CD4-positive, alpha-beta T cell (primary cell): ENCODE measurements around the gene RABGGTA. TPM values are rescaled to one million over a fixed set of nuclear protein-coding genes. Genes with fewer than 3 reads are reported as not detected.

Experiments used
- ATAC-seq: fragments of 200-7000 bp; cut with Tn5 transposase; one replicate; pipeline ENCODE4 v1.10.0; 2022; ENCODE audit warnings: mild to moderate bottlenecking; ENCODE audit not compliant: poor library complexity
- CTCF ChIA-PET: fragments of 350-600 bp; sonication (Branson Sonifier 250); formaldehyde crosslinking; loops from one replicate; lab custom pipeline; 2021; ENCODE audit warnings: antibody characterized with exemption, inconsistent platforms; lab: Charles Lee
- POLR2A ChIA-PET: fragments of 350-600 bp; sonication (Branson Sonifier 250); formaldehyde crosslinking; loops from one replicate; lab custom pipeline; 2021; ENCODE audit warnings: antibody characterized with exemption, inconsistent platforms; lab: Charles Lee
- DNase-seq, 14 experiments: peaks; one replicate each; pipeline ENCODE4 v3.0.0-alpha.2; 2013 to 2020; ENCODE audit warnings: mixed read lengths in 2 of 14
- H3K27ac ChIP-seq, 2 donors: one replicate each; pipeline versions ENCODE4 v1.5.1 to v1.7.0; 2013; ENCODE audit warnings: low read length in 2 of 2, low read depth in 1 of 2, mild to moderate bottlenecking in 1 of 2
- H3K27me3 ChIP-seq, 2 experiments: 1 replicate in 1 of 2; 2 replicates in 1 of 2; pipeline versions ENCODE4 v1.6.1 to v1.7.0; 2013; ENCODE audit warnings: low read length in 2 of 2, control low read depth in 1 of 2, mild to moderate bottlenecking in 1 of 2, moderate library complexity in 1 of 2; ENCODE audit not compliant: insufficient read depth in 2 of 2, control insufficient read depth in 1 of 2
- H3K36me3 ChIP-seq: one replicate; pipeline ENCODE4 v1.6.1; 2013; ENCODE audit warnings: low read length, control low read depth; ENCODE audit not compliant: insufficient read depth
- H3K4me1 ChIP-seq: one replicate; pipeline ENCODE4 v1.6.1; 2013; ENCODE audit warnings: low read length, control low read depth; ENCODE audit not compliant: insufficient read depth
- H3K4me3 ChIP-seq: one replicate; pipeline ENCODE4 v1.5.1; 2013; ENCODE audit warnings: mild to moderate bottlenecking, low read length, moderate library complexity
- H3K9me3 ChIP-seq, 2 experiments: 1 replicate in 1 of 2; 2 replicates in 1 of 2; pipeline versions ENCODE4 v1.6.1 to v1.7.0; 2013; ENCODE audit warnings: low read length in 2 of 2, mild to moderate bottlenecking in 2 of 2, control low read depth in 1 of 2, moderate library complexity in 1 of 2; ENCODE audit not compliant: control insufficient read depth in 1 of 2, insufficient read depth in 1 of 2
- H3K27ac Mint-ChIP-seq: one replicate; pipeline ENCODE4 v1.8.0; 2020; ENCODE audit warnings: mixed read lengths
- H3K27me3 Mint-ChIP-seq: one replicate; pipeline ENCODE4 v1.8.0; 2021; ENCODE audit warnings: mixed read lengths
- H3K36me3 Mint-ChIP-seq: one replicate; pipeline ENCODE4 v1.8.0; 2021; ENCODE audit warnings: low read depth, mixed read lengths
- H3K4me1 Mint-ChIP-seq: one replicate; pipeline ENCODE4 v1.8.0; 2021; ENCODE audit warnings: low read depth, mixed read lengths
- H3K4me3 Mint-ChIP-seq: one replicate; pipeline ENCODE4 v1.8.0; 2020; ENCODE audit warnings: mild to moderate bottlenecking, mixed read lengths
- H3K9me3 Mint-ChIP-seq: one replicate; pipeline ENCODE4 v1.8.0; 2020; ENCODE audit warnings: mixed read lengths
- CTCF ChIP-seq: fragments of 200-600 bp; IDR thresholded peaks from one replicate; pipeline ENCODE4 v1.8.0; 2022; ENCODE audit warnings: antibody characterized with exemption, mild to moderate bottlenecking
- intact Hi-C, 2 experiments: fragments of 100-400 bp; cut with DNase I in 1 of 2; cut with micrococcal nuclease in 1 of 2; formaldehyde crosslinking; loops; one replicate each; pipeline versions ENCODE4 v1.15.1 to v1.9.0; 2023 to 2025; cut with DNase I, micrococcal nuclease
- total RNA-seq, 174 experiments: library from RNA in 2 of 174; stranded (reverse) in 2 of 174; gene quantifications; one replicate each; pipeline ENCODE4 v1.2.3 and lab custom pipeline; 2021 to 2026

The RABGGTA gene
- total RNA-seq, 2 experiments from 2014 or later, result 52.3 to 55.2 TPM

- TF ChIP-seq CTCF, result no peak
- CTCF ChIA-PET, result interaction anchor here (0.7 to 1.5 kb wide), 3 partner anchors 11 to 123 kb away, joined by 3 to 6 read pairs (median 3); partner anchors contain the start of gene TINF2
- ATAC-seq, result peak; percentile 25
- POLR2A ChIA-PET, result interaction anchor here (0.8 to 2.6 kb wide), 5 partner anchors 11 to 96 kb away, joined by 4 to 40 read pairs (median 5); partner anchors contain the start of genes CHMP4A, MDP1, PSME1 and TINF2
- Histone ChIP-seq H3K27ac (peak overlapping the region; percentile 81 to 95), H3K4me1 (peaks cover 29% of the 10 kb centered on the region), H3K4me3 (peak overlapping the region; percentile 98), H3K36me3 (peaks cover 42% of the 10 kb centered on the region), H3K9me3 (no peaks in the 10 kb centered on the region), H3K27me3 (no peaks in the 10 kb centered on the region)
- peak overlapping the region; percentile 93 for H3K27ac Mint-ChIP-seq
- no peaks in the 10 kb centered on the region for H3K9me3 Mint-ChIP-seq
- H3K27me3 Mint-ChIP-seq, result no peaks in the 10 kb centered on the region
- H3K4me3 Mint-ChIP-seq, result peak overlapping the region; percentile 96
- peaks cover 72% of the 10 kb centered on the region for H3K36me3 Mint-ChIP-seq
- peak in 6 of 14 experiments; percentile 10 to 56 (median 38) for DNase-seq
- intact Hi-C loops, result loop anchor here (1.0 to 5.0 kb wide), 10 partner anchors 11 to 211 kb away; partner anchors contain the start of genes PSME2 (in 2 of the 2), RABGGTA (in 2 of the 2), RNF31 (in 2 of the 2) and TINF2 (in 2 of the 2)
- H3K4me1 Mint-ChIP-seq, result peaks cover 66% of the 10 kb centered on the region
Measured at GRCh38 chr14:24231263-24232120, 39.9 kb downstream of the RABGGTA start.

DNA sequence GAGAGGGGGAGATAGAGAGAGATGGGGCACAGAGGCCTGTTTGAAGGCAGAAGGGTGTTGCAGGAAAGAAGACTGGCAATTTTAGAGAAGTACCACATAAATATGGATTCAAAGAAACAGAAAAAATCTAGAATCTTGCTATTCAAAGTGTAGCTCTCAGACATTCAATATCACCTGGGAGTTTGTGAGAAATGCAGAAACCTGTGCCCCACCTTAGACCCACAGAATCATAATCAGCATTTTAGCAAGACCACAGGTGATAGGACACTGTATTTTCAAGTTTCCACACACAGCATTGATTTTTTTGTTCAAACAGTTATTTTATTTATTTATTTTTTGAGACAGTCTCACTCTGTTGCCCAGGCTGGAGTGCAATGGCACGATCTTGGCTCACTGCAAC, 42.5 kb downstream of the RABGGTA start:
- Mint-ChIP-seq H3K9me3 (no peaks in the 10 kb centered on the region), H3K27ac (peak overlapping the region; percentile 64), H3K27me3 (no peaks in the 10 kb centered on the region), H3K4me1 (peaks cover 50% of the 10 kb centered on the region), H3K4me3 (no peak overlapping the region), H3K36me3 (peaks cover 55% of the 10 kb centered on the region)
- TF ChIP-seq CTCF, result no peak
- POLR2A ChIA-PET, result interaction anchor here (0.8 kb wide), 1 partner anchor 13 kb away, joined by 4 read pairs; the partner anchor contains the start of gene TINF2
- CTCF ChIA-PET, result interaction anchor here (0.7 to 1.4 kb wide), 3 partner anchors 13 to 79 kb away, joined by 3 to 7 read pairs (median 3); partner anchors contain the start of genes CIDEB and MDP1
- Histone ChIP-seq H3K9me3 (no peaks in the 10 kb centered on the region), H3K36me3 (peaks cover 18% of the 10 kb centered on the region), H3K4me3 (no peak overlapping the region), H3K4me1 (peaks cover 27% of the 10 kb centered on the region), H3K27me3 (no peaks in the 10 kb centered on the region), H3K27ac (no peak overlapping the region)
- intact Hi-C loops, result no loop called here
- ATAC-seq, result no peak
- DNase-seq, result no peak

DNA sequence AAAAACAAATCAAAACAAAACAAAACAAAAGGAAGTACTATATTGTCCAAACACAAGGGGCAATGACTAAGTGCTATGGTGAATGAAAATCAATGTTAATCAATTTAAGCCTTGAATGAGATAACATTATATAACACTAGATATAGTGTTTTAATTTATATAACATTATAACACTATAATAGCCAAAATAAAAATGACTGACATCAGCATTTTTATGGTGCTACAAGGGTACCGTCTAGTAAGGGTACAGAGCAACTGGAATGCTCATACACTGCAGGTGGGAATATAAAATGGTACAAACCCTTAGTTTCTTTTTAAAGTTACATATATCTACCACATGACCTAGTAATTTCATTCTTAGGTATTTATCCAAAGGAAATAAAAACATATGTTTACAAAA, 44.9 kb downstream of the RABGGTA start:
- H3K27ac ChIP-seq, result no peak overlapping the region
- CTCF ChIA-PET, result interaction anchor here (1.2 kb wide), 1 partner anchor 10 kb away, joined by 3 read pairs; the partner anchor contains the start of gene MDP1
- POLR2A ChIA-PET, result no interaction called here

More for the DNA sequence above, 44.9 kb downstream of the RABGGTA start:
- DNase-seq (no peak), ATAC-seq (no peak)
- H3K36me3 Mint-ChIP-seq, result peaks cover 35% of the 10 kb centered on the region
- no peaks in the 10 kb centered on the region for H3K9me3 ChIP-seq
- H3K4me3 Mint-ChIP-seq, result no peak overlapping the region
- peaks cover 17% of the 10 kb centered on the region for H3K36me3 ChIP-seq
- H3K4me1 Mint-ChIP-seq, result peaks cover 27% of the 10 kb centered on the region
- no peak overlapping the region for H3K27ac Mint-ChIP-seq
- no peaks in the 10 kb centered on the region for H3K27me3 Mint-ChIP-seq
- no peak for TF ChIP-seq CTCF
- peaks cover 9% of the 10 kb centered on the region for H3K4me1 ChIP-seq
- H3K27me3 ChIP-seq, result no peaks in the 10 kb centered on the region
- no peak overlapping the region for H3K4me3 ChIP-seq
- no peaks in the 10 kb centered on the region for H3K9me3 Mint-ChIP-seq
- intact Hi-C loops, result no loop called here
